SK-N-SH treated with all-trans-retinoic acid at 6 μM for 48 hours (cell line): ENCODE measurements around the gene SLC8B1.

Experiments
- ATAC-seq: fragments of 200-7000 bp; cut with Tn5 transposase; 3 replicates; pipeline ENCODE4 v1.9.1; 2020; ENCODE audit warnings: mild to moderate bottlenecking, moderate library complexity
- ARNTL ChIP-seq: fragments of 450-650 bp; formaldehyde crosslinking; IDR thresholded peaks from 2 replicates; pipeline ENCODE4 v1.5.0; 2020; ENCODE audit warnings: low read depth, mild to moderate bottlenecking, moderate library complexity, borderline replicate concordance
- CREB5 ChIP-seq: fragments of 250-450 bp; sonication (Bioruptor Pico); IDR thresholded peaks from 2 replicates; pipeline ENCODE4 v1.5.1; 2020; ENCODE audit warnings: low read depth, mild to moderate bottlenecking, moderate library complexity
- CSRNP3 ChIP-seq: fragments of 250-450 bp; sonication (Bioruptor Pico); IDR thresholded peaks from 2 replicates; pipeline ENCODE4 v1.5.1; 2021; ENCODE audit warnings: mild to moderate bottlenecking, moderate library complexity
- GLIS3 ChIP-seq: fragments of 250-450 bp; sonication (Bioruptor Pico); IDR thresholded peaks from 2 replicates; pipeline ENCODE4 v1.5.0; 2020; ENCODE audit warnings: mild to moderate bottlenecking, moderate library complexity
- ISL1 ChIP-seq: fragments of 250-450 bp; sonication (Bioruptor Pico); IDR thresholded peaks from 2 replicates; pipeline ENCODE4 v2.1.2; 2022; ENCODE audit warnings: mild to moderate bottlenecking, moderate library complexity
- OSR1 ChIP-seq: fragments of 250-450 bp; sonication (Bioruptor Pico); IDR thresholded peaks from 2 replicates; pipeline ENCODE4 v1.8.0; 2022; ENCODE audit warnings: moderate library complexity, mild to moderate bottlenecking, inconsistent platforms
- PATZ1 ChIP-seq: fragments of 250-450 bp; sonication (Bioruptor Pico); IDR thresholded peaks from 2 replicates; pipeline ENCODE4 v1.8.0; 2020; ENCODE audit warnings: mild to moderate bottlenecking, moderate library complexity, borderline replicate concordance
- POU6F1 ChIP-seq: fragments of 250-450 bp; sonication (Bioruptor Pico); IDR thresholded peaks from 2 replicates; pipeline ENCODE4 v1.8.0; 2021; ENCODE audit warnings: low read depth, mild to moderate bottlenecking, moderate library complexity, borderline replicate concordance
- PPARA ChIP-seq: fragments of 250-450 bp; sonication (Bioruptor Pico); IDR thresholded peaks from 2 replicates; pipeline ENCODE4 v1.5.0; 2020; ENCODE audit warnings: mild to moderate bottlenecking, borderline replicate concordance
- TCF4 ChIP-seq: fragments of 250-450 bp; sonication (Bioruptor Pico); IDR thresholded peaks from 2 replicates; pipeline ENCODE4 v1.8.0; 2021; ENCODE audit warnings: mild to moderate bottlenecking, moderate library complexity, borderline replicate concordance
- TSHZ2 ChIP-seq: fragments of 250-450 bp; sonication (Bioruptor Pico); IDR thresholded peaks from 2 replicates; pipeline ENCODE4 v1.5.0; 2020; ENCODE audit warnings: mild to moderate bottlenecking, moderate library complexity
- ZC3H10 ChIP-seq: fragments of 250-450 bp; sonication (Bioruptor Pico); IDR thresholded peaks from 2 replicates; pipeline ENCODE4 v1.5.1; 2021; ENCODE audit warnings: mild to moderate bottlenecking, moderate library complexity
- ZFP30 ChIP-seq: fragments of 450-650 bp; formaldehyde crosslinking; IDR thresholded peaks from 2 replicates; pipeline ENCODE4 v1.5.0; 2022; ENCODE audit warnings: mild to moderate bottlenecking, moderate library complexity
- ZNF565 ChIP-seq: fragments of 450-650 bp; formaldehyde crosslinking; conservative IDR thresholded peaks from 2 replicates; pipeline ENCODE4 v1.5.0; 2020; ENCODE audit warnings: low read depth, mild to moderate bottlenecking, moderate library complexity
- ZNF70 ChIP-seq: fragments of 450-650 bp; formaldehyde crosslinking; IDR thresholded peaks from 2 replicates; pipeline ENCODE4 v1.5.0; 2020; ENCODE audit warnings: mild to moderate bottlenecking, moderate library complexity

SLC8B1 gene

GRCh38 chr12:113359939-113360748, 25.2 kb upstream of the SLC8B1 start (continued):
- TF ChIP-seq ISL1 (CRISPR knock-in tag) (no peak), OSR1 (CRISPR knock-in tag) (no peak), CSRNP3 (CRISPR knock-in tag) (no peak), CREB5 (CRISPR knock-in tag) (no peak)

GRCh38 chr12:113359133-113359938, 24.4 kb upstream of the SLC8B1 start:
- ATAC-seq: peak; percentile 20
- no peak for TF ChIP-seq ZNF70 (CRISPR knock-in tag)
- no peak for TF ChIP-seq CREB5 (CRISPR knock-in tag)
- no peak for TF ChIP-seq CSRNP3 (CRISPR knock-in tag)
- no peak for TF ChIP-seq TCF4 (CRISPR knock-in tag)
- TF ChIP-seq GLIS3 (CRISPR knock-in tag): no peak
- TF ChIP-seq ZNF565 (CRISPR knock-in tag): no peak
- TF ChIP-seq ZFP30 (CRISPR knock-in tag): no peak
- TF ChIP-seq POU6F1 (CRISPR knock-in tag): no peak
- no peak for TF ChIP-seq ARNTL (CRISPR knock-in tag)
- TF ChIP-seq TSHZ2 (CRISPR knock-in tag): no peak
- no peak for TF ChIP-seq ZC3H10 (CRISPR knock-in tag)
- no peak for TF ChIP-seq PPARA (CRISPR knock-in tag)
- no peak for TF ChIP-seq ISL1 (CRISPR knock-in tag)
- no peak for TF ChIP-seq PATZ1 (CRISPR knock-in tag)
- TF ChIP-seq, all 23 proteins: peak for 0
